Renal cortex interstitium (tissue), 11 donors: ENCODE data around the gene TTF1. TPM values are rescaled to one million over a fixed set of nuclear protein-coding genes. Genes with fewer than 3 reads are reported as not detected.

ENCODE experiments used
- DNase-seq, 11 donors: peaks; one replicate each; pipeline ENCODE4 v3.0.0-alpha.2; 2013; ENCODE audit warnings: low read depth in 9 of 11, low spot score in 4 of 11; ENCODE audit errors: extremely low read depth in 1 of 11
- polyA plus RNA-seq, 3 donors: library from polyadenylated mRNA; unstranded; fragments of 120-200 nt; gene quantifications; one replicate each; pipeline ENCODE4 v1.2.1, GENCODE V29; 2013; ENCODE audit not compliant: insufficient read length in 3 of 3

Gene TTF1
- polyA plus RNA-seq, 3 donors = 19.1 to 21.6 (median 20.1) TPM

- no peak for DNase-seq
Observed at GRCh38 chr9:132334364-132334763, 72.3 kb downstream of the TTF1 start.

GRCh38 chr9:132333556-132333955 is 73.1 kb downstream of the TTF1 start:
- no peak for DNase-seq

GRCh38 chr9:132328580-132328979 is 78.1 kb downstream of the TTF1 start:
- DNase-seq = no peak

GRCh38 chr9:132327537-132327936 is 79.1 kb downstream of the TTF1 start:
- no peak for DNase-seq

Other genes with a start within 250 kb of the TTF1 start
- under 1 TPM; 0.20 to 0.40 (median 0.32) TPM for gene NTNG2, start 244.8 kb downstream of the TTF1 start, polyA plus RNA-seq
- gene SETX, start 51.9 kb downstream of the TTF1 start, polyA plus RNA-seq = 10 to 100 TPM; 45.1 to 57.4 (median 53.7) TPM
- 1 to 10 TPM; 1.3 to 1.7 (median 1.5) TPM for gene CFAP77, start 3.4 kb upstream of the TTF1 start, polyA plus RNA-seq
- gene BARHL1, start 175.8 kb upstream of the TTF1 start, polyA plus RNA-seq = not detected